GM21528 (cell line): ENCODE data around the gene PHF24.
A peak's percentile ranks its signal among the peaks of the same experiment; 100 is the strongest.

Source experiments
- ATAC-seq: cut with Tn5 transposase; IDR thresholded peaks from one replicate; pipeline ENCODE4 v1.9.1; 2021; ENCODE audit warnings: mild to moderate bottlenecking, moderate library complexity; ENCODE audit not compliant: unreplicated experiment, low FRiP score

PHF24 gene

GRCh38 chr9:34982361-34982760 lies 24.3 kb downstream of the PHF24 start:
- ATAC-seq, result no peak

GRCh38 chr9:34983209-34983608 lies 25.1 kb downstream of the PHF24 start:
- ATAC-seq, result peak; percentile 47

DNA sequence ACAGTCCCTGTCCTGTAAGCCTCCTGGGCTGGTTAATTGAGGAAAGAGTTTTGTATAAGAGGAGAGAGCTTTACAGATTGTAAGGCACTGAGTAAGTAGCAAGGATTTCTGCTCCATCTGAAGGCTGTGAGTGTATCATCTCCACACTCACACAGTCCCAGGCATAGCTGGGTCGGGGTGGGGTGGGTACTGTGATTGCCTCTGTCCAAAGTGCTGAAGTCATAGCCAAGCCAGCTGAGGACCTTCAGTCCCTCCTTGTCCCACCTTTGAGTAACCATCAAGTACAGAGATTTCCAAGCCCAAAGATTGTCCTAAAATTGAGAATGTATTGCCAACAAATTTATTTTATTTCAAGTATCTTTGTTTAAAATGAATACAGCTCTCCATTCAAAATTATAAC lies 26.0 kb downstream of the PHF24 start:
- ATAC-seq, result no peak

- no peak for ATAC-seq
These were observed 27.3 kb downstream of the PHF24 start for GRCh38 chr9:34985311-34985899.

DNA sequence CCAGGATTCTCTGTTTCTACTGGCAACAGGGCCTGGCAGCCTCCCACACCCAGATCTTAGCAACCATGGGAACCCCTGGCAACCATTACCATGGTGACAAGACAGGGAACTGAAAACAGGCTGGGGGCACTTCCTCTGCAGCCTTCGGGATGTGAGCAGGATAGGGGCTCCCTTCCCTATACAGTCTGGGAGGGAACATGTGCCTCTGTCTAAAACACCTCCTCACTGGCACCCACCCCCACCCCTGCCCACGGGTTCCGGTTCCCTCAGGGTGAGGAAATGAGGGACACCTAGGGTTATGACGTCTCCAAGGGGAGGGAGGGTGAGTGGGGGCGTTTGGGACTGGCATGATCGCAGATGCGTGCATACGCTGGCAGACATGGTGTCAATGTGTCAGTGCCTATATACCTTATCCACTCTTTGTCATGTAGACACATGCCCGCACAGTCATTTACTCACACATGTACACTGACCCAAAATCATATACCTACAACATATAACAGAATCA lies 28.5 kb downstream of the PHF24 start:
- ATAC-seq, result no peak

DNA sequence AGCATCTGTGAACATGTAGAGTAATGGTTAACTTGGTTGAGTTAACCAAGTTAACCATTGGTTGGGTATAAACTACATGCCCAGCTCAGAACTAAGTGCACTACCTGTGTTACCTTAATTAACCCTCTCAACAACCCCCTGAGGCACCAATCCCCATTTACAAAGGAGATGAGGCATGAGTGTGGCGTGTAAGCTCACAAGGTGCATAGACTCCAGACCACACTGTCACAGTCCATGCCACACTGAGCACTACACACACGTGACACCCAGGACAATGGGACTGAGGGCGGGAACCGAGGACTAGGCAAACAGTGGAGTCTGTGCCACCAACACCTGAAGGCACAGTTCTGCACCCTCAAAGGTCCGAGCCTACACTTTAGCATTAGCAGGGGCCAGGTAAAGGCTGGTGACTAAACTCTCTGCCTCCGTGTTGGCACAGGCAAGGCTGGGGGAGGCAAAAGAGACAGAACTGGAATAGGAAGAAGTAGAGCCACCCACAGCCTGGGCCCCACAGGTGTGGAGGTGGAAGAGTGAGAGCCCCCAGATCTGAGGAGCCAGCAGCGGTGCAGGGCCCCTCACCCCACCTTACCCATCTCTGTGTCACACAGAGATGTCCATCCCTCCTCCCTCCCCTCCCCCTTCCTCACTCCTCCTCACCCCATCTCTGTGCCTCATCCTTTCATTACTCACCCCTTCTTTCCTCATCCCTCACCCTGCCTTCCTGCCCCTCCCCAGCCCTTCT lies 29.2 kb downstream of the PHF24 start:
- no peak for ATAC-seq

- no peak for ATAC-seq
These were observed 30.3 kb downstream of the PHF24 start for GRCh38 chr9:34988218-34989002.

GRCh38 chr9:34989003-34989945 lies 31.2 kb downstream of the PHF24 start, which contains the start of gene DNAJB5:
Gene DNAJB5 (plus strand): TSS chr9:34989745. CDS start chr9:34990631, 886 bp downstream.
- peak; percentile 87 for ATAC-seq

GRCh38 chr9:34989946-34990635 lies 32.0 kb downstream of the PHF24 start:
- no peak for ATAC-seq

DNA sequence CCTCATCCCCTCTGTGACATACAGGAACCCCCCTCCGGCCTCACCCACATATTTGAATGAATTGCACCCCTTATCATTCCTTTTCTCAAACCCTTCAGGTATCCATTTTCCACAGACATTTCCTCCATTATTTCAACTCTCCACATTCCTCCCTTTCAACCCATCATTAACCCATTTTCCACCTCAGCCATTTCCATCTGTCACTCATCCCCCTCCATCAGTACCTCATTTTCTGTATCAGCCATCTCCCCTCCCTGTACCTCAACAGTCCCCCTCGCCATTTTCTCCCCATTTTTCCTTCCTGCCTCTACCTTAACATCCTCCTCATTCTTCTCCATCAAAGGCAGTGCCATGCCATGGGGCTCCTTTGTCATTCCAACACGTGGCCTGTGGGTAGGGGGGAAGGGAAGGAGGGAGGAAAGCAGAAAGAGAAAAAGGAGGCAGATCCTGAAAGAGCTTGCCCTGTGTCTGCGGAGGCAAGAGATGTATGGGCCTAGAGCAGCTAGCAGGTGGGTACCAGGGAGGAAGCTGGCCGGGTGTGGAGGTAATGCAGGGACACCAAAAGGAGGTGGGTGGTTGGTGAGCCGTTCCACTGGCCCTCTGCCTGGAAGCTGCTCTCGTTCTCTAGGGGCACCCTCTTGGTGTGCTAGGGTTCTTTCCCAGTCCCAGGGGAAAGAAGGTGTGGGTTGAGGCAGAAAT lies 33.0 kb downstream of the PHF24 start:
- no peak for ATAC-seq

- no peak for ATAC-seq
These were observed 33.7 kb downstream of the PHF24 start for GRCh38 chr9:34991607-34992375.

DNA sequence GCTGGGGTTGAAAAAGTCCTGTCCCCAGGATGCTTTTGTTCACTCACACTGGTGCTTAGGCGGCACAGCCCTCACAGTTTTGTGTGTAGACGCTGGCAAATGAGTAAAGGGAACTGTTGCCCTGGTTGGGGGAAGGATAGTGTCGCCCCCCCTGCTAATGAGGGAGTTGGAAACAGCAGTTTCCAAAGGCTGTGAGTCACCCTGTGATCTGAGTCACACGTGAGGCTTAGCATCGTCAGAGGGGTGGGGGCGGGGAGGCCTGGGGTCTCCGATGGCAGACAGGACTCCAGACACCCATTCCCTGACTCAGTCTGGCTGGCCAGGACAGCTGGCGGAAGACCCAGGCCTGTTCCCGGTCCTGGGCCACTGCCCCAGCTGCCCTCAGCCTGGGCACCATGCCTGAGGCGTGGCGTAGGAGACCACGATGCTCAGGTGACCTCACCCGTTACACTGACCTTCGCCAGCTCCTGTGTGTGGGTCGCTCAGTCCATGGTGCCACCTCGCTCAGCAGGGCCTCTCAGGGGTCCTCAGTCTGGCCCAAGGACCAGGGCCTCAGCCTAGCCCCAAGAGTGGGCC lies 34.4 kb downstream of the PHF24 start:
- no peak for ATAC-seq

DNA sequence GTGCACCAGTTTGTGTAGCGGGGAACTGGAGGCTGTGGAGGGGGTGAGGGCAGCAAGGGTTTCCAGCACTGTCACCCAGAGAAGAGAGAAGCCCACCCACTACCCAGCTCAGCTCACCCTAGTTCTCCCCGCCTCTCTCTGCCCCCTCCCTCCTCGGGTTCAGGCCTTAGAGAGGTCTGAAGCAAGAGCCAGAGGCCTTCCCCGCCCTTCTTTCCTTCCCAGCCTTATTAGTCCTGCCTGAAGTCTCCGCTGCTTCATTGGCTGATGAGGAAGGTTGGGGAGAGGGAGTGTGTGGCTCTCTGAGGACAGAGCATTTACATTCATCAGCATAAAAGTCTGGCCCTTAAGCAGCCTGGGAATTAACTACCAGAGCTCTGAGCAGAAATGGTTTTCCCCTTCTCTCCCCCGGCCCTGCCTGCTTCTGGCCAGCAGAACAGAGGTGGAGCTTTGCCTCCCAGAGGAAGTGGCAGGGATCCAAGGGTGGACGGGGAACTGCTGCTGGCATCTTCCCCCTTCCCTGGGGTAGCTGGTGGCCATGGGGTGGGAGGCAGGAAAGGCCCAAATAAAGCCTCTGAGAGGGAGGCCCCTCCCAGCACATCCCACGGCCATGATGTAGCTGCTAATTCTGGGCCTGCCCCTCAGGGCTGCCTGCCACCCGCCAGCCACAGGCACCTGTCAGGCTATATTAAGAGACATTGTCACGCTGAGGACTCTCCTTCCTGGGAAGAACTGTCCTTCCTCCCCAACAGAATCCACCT lies 35.6 kb downstream of the PHF24 start:
- no peak for ATAC-seq

- no peak for ATAC-seq
These were observed 36.3 kb downstream of the PHF24 start for GRCh38 chr9:34994260-34994899.

GRCh38 chr9:34994900-34995669 lies 37.0 kb downstream of the PHF24 start:
- no peak for ATAC-seq

GRCh38 chr9:34995670-34996060 lies 37.6 kb downstream of the PHF24 start:
- no peak for ATAC-seq
